Right lobe of liver (tissue), 6 donors: ENCODE measurements around the gene URB1. TPM values are rescaled to one million over a fixed set of nuclear protein-coding genes. Genes with fewer than 3 reads are reported as not detected.

Source experiments
- ATAC-seq, 4 donors: fragments of 200-7000 bp; cut with Tn5 transposase; one replicate each; pipeline ENCODE4 v1.9.1; 2020; ENCODE audit warnings: mild to moderate bottlenecking in 4 of 4, moderate library complexity in 4 of 4
- DNase-seq, 3 donors: peaks; one replicate each; pipeline ENCODE4 v3.0.0-alpha.2; 2020
- H3K27ac ChIP-seq, 3 donors: fragments of 200-600 bp; one replicate each; pipeline ENCODE4 v1.8.0; 2022
- H3K27me3 ChIP-seq, 2 donors: fragments of 200-600 bp; one replicate each; pipeline ENCODE4 v1.8.0; 2022
- H3K36me3 ChIP-seq, 4 donors: fragments of 200-600 bp; sonication (generic) in 1 of 4; one replicate each; pipeline versions ENCODE4 v1.5.1 to v1.8.0; 2017 to 2022; ENCODE audit warnings: control low read depth in 1 of 4
- H3K4me1 ChIP-seq, 4 donors: fragments of 200-600 bp; sonication (generic) in 1 of 4; one replicate each; pipeline versions ENCODE4 v1.5.1 to v1.8.0; 2017 to 2022; ENCODE audit warnings: control low read depth in 1 of 4
- H3K4me3 ChIP-seq, 3 donors: fragments of 200-600 bp; one replicate each; pipeline ENCODE4 v1.8.0; 2022
- H3K9me3 ChIP-seq, 4 donors: fragments of 200-600 bp; sonication (generic) in 1 of 4; one replicate each; pipeline versions ENCODE4 v1.5.1 to v1.8.0; 2017 to 2022; ENCODE audit warnings: control low read depth in 1 of 4
- POLR2A ChIP-seq: fragments of 450-650 bp; IDR thresholded peaks from one replicate; pipeline ENCODE4 v1.6.1; 2017; ENCODE audit warnings: antibody characterized with exemption, mild to moderate bottlenecking
- WGBS: methylation state at CpG from one replicate; pipeline ENCODE4 v1.1.6; 2018; ENCODE audit warnings: low coverage, low lambda C conversion rate; ENCODE audit not compliant: insufficient coverage; ENCODE audit errors: missing lambda C conversion rate; 5-methylcytosine and 5-hydroxymethylcytosine counted together
- intact Hi-C, 2 donors: fragments of 100-400 bp; cut with DNase I; formaldehyde crosslinking; loops; one replicate each; pipeline versions ENCODE4 v1.11.2 to v1.14.1; 2022
- total RNA-seq, 6 experiments: library from RNA; depleted of rRNA in 2 of 6; stranded (reverse); fragments of >200 nt in 2 of 6; fragmentation: NEBNext Ultra II Directional in 3 of 6; extraction: Animal tissue kit (Norgen Biotek cat#: 25700) in 3 of 6; gene quantifications; one replicate each; pipeline versions ENCODE4 v1.1.0 to v1.2.4, GENCODE V29; 2016 to 2023
- TF ChIP-seq, protein P1 (sequence below), 4 donors: fragments of 200-600 bp in 3 of 4; fragments of 450-650 bp in 1 of 4; IDR thresholded peaks; one replicate each; pipeline versions ENCODE4 v1.5.1 to v1.8.0; 2016 to 2022; ENCODE audit warnings: antibody characterized with exemption in 4 of 4, mild to moderate bottlenecking in 2 of 4
- donor health status: DM: no; HTN: yes; CAD: no.
- donor health status: DM: no; HTN: no; CAD: no.
- donor health status: DM: no; HTN: no; CAD: no.
- donor health status: DM: no; HTN: yes; CAD: no.
- donor health status: DM: no; HTN: yes; CAD: no.

The URB1 gene
- total RNA-seq, 6 experiments from 2014 or later: 6.3 to 13.6 (median 9.8) TPM

DNA sequence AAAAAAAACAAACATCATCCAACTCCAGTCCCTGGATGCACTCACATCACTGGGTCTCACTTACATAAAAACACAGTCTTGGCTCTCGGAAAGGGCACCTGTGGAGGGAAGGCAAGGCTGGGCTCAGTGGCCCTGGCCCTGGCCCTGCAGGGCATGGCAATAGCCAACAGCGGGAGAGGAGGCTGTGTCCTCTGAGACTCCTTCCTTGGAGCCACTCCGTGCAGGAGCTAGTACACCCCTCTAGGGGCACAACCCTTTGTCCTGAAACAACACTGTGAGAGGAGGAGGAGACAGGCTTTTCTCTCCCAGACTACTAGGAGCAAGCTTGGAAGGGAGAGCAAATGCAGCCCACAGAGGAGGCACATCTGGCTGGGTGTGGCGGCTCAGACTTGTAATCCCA is 28.0 kb downstream of the URB1 start:
- 86% methylated on average over 2 of the region's 4 CpGs for WGBS
- Histone ChIP-seq H3K4me3 (no peak overlapping the region), H3K9me3 (no peaks in the 10 kb centered on the region), H3K4me1 (no peaks in the 10 kb centered on the region), H3K36me3 (peaks cover 0 to 86% (median 20%) of the 10 kb centered on the region in 4 donors), H3K27ac (no peak overlapping the region), H3K27me3 (no peaks in the 10 kb centered on the region)
- no peak for TF ChIP-seq POLR2A
- TF ChIP-seq, protein P1, sequence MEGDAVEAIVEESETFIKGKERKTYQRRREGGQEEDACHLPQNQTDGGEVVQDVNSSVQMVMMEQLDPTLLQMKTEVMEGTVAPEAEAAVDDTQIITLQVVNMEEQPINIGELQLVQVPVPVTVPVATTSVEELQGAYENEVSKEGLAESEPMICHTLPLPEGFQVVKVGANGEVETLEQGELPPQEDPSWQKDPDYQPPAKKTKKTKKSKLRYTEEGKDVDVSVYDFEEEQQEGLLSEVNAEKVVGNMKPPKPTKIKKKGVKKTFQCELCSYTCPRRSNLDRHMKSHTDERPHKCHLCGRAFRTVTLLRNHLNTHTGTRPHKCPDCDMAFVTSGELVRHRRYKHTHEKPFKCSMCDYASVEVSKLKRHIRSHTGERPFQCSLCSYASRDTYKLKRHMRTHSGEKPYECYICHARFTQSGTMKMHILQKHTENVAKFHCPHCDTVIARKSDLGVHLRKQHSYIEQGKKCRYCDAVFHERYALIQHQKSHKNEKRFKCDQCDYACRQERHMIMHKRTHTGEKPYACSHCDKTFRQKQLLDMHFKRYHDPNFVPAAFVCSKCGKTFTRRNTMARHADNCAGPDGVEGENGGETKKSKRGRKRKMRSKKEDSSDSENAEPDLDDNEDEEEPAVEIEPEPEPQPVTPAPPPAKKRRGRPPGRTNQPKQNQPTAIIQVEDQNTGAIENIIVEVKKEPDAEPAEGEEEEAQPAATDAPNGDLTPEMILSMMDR (IDR thresholded peaks at IDR 0.05): no peak
- ATAC-seq (no peak), DNase-seq (peak in 1 of 3 donors; percentile 26)
- intact Hi-C loops: no loop called here

DNA sequence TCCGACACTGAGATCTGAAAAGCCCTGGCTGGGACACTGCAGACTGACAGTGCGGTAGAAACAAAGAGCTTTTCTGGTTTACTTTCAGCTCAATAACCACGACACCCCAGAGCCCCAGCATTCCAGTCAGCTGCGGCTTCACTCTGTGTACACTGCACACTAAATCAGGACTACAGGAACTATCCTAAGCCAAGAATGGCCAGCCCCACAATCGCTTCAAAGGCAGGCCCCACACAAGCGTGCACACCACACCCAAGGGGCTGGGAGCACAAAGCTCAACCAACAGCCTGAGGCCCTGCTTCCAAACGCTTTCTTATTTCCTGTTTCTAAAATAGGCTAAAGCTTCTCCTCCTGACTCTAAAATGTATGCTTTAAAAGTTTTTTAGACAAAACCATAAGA is 28.4 kb downstream of the URB1 start:
- Histone ChIP-seq H3K4me1 (no peaks in the 10 kb centered on the region), H3K9me3 (no peaks in the 10 kb centered on the region), H3K4me3 (no peak overlapping the region), H3K36me3 (peaks cover 0 to 87% (median 22%) of the 10 kb centered on the region in 4 donors), H3K27ac (no peak overlapping the region), H3K27me3 (no peaks in the 10 kb centered on the region)
- 82% methylated on average over 3 of the region's 7 CpGs for WGBS
- no peak for TF ChIP-seq POLR2A
- TF ChIP-seq, protein P1 (IDR thresholded peaks at IDR 0.05): no peak
- ATAC-seq: no peak
- intact Hi-C loops: no loop called here
- DNase-seq: peak in 1 of 3 donors; percentile 35

DNA sequence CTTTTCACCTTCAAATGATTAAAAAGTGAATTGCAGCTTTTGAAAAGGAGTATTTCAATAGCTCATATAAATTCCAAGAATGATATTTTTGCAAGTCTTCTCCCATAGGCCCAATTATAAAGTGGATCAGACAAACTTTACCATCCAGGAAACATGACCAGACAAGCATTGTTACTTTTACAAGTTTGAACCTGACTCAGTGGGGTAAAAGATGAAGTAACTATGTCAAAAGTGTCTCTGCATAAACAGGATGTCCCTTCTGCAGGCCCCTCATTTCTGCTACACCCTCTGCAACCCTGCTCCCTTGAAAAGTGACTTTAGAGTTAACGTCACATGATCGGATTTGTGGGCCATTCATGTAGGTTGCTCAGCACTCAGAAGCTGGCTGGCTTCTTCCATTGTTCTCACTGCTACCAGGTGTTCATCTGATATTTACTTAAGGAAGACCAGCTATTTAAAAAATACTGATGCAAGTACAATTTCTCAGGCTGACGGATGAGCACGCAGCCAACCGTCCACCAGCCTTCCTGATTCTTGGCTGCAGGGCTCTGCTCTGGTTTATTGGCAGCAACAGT is 32.3 kb downstream of the URB1 start:
- Histone ChIP-seq H3K4me1 (no peaks in the 10 kb centered on the region), H3K27me3 (no peaks in the 10 kb centered on the region), H3K27ac (no peak overlapping the region), H3K36me3 (peaks cover 0 to 87% (median 31%) of the 10 kb centered on the region in 4 donors), H3K9me3 (no peaks in the 10 kb centered on the region), H3K4me3 (no peak overlapping the region)
- DNase-seq (peak in 1 of 3 donors; percentile 13), ATAC-seq (no peak)
- intact Hi-C loops: no loop called here
- whole genome bisulfite sequencing: 79% methylated on average over 2 of the region's 5 CpGs
- TF ChIP-seq, protein P1 (IDR thresholded peaks at IDR 0.05): no peak
- TF ChIP-seq POLR2A: no peak

DNA sequence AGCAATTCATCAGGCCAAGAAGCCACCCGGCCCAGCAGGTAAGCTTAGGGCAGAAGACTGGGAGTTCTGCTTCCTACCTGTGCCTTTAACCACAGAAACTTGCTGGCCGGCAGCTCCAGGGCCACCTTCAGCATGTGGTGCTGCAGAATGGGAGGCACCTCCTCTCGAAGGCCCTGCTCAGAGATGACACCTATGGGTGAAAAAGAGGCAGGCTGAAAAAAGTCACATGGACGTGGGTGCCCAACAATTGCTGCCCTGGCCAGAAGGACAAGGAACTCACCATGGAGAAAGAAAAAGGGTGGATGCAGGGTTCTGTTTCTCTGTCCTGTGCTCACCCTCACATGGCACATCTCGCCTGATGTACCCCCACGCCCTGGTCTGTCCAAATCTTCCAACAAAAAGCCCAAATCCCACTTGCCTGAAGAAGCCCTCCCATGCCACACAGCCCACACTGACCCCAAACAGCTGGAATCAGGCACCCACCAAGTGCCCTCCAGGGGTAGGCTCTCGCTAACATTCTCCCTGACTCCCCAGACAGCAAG is 33.0 kb downstream of the URB1 start:
- TF ChIP-seq, protein P1 (IDR thresholded peaks at IDR 0.05): peak in 3 of 4 donors; percentile 21 to 30 (median 25)
- no peak for TF ChIP-seq POLR2A
- ATAC-seq: peak in 3 of 4 donors; percentile 49 to 69 (median 57)

More for the DNA sequence above, 33.0 kb downstream of the URB1 start:
- Histone ChIP-seq H3K4me1 (no peaks in the 10 kb centered on the region), H3K27ac (no peak overlapping the region), H3K36me3 (peaks cover 0 to 86% (median 34%) of the 10 kb centered on the region in 4 donors), H3K9me3 (no peaks in the 10 kb centered on the region), H3K27me3 (no peaks in the 10 kb centered on the region), H3K4me3 (no peak overlapping the region)
- peak in 1 of 3 donors; percentile 30 for DNase-seq
- intact Hi-C loops: no loop called here
- 62% methylated on average over 3 of the region's 7 CpGs for WGBS
